ENCODE measurements around the gene C19orf67. TPM values are rescaled to one million over a fixed set of nuclear protein-coding genes. Genes with fewer than 3 reads are reported as not detected.

The C19orf67 gene
- total RNA-seq, 1 experiment from 2014 or later = not detected

GRCh38 chr19:14111486-14111885, 25.9 kb upstream of the C19orf67 start:
- no peak for DNase-seq (ENCODE audit: extremely low read depth, low read depth)

GRCh38 chr19:14110650-14111049, 25.1 kb upstream of the C19orf67 start:
- DNase-seq (ENCODE audit: extremely low read depth, low read depth) = no peak

DNA sequence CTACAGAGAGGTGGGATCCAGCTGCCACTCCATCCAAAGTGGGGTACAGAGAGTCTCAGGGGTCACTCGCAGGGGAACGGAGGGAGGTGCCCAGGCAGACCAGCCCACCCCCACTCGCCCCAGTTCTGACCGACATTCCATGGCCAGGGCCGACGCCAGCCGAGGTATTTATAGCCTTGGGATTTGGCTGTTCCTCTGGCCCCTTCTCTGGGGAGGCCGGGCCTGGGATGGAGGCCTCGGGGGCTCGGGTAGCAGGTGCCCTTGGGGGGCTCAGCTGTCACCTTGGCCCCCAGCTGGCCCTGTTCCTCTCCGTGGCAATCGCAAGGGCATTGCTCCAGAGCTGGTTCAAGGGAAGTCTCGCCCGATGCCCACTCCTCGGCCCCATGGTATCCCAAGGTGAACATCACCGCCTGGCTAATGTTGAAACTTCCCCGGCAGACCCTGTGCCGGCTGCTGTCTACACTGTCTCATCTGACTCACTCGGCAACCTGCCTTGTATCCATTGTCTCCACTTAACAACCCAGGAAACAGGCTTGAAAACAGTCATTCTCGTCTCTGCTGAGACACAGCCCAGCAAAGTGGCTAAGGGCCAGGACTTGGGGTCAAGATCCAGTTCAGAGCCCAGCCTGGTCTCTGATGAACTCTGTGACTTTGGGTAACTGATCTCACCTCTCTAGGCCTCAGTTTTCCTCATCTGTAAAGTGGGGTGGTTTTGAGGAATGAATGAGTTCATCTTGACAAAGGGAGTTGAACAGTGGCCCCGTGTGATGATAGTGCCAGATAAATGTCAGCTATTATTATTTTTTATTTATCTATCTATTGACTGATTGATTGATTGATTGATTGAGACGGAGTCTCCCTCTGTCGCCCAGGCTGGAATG, 22.2 kb upstream of the C19orf67 start:
- no peak for DNase-seq (ENCODE audit: extremely low read depth, low read depth)

DNA sequence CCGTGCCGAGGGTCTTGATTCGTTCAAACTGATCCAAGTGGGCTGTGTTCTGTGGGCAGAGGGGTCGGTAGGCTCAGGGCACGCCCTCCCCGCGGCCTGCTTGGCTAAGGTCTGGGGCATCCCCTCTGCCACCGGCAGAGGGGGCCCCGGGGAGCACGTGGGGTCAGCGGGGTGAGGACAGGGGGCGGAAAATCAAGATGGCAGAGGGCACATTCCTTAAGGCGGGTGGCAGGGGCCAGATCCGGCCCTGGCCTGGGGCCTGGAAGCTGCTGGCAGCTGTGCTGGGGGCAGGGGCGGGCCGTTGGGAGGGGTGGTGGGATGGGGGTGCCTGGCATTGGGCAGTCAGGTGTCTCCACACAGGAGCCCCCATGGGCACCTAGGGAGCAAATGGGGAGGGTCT, 21.3 kb upstream of the C19orf67 start:
- DNase-seq (ENCODE audit: extremely low read depth, low read depth) = no peak

DNA sequence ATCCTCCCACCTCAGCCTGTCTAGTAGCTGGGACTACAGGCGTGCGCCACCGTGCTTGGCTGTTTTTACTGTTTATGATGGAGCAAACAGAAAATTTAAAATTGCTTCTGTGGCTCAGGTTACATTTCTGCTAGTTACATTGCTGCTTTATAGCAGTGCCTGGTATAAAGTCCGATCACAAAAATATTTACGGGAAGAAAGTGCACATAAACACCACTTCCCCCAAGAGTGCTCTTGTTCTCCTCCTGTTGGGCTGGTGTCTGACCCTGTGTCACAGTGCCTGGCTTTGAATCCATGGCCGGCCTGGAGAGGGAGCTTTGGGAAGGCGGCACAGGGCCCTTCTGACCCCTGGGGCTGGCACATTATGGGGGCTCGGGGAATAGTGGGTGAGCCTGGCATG, 20.1 kb upstream of the C19orf67 start:
- DNase-seq (ENCODE audit: extremely low read depth, low read depth) = no peak

DNA sequence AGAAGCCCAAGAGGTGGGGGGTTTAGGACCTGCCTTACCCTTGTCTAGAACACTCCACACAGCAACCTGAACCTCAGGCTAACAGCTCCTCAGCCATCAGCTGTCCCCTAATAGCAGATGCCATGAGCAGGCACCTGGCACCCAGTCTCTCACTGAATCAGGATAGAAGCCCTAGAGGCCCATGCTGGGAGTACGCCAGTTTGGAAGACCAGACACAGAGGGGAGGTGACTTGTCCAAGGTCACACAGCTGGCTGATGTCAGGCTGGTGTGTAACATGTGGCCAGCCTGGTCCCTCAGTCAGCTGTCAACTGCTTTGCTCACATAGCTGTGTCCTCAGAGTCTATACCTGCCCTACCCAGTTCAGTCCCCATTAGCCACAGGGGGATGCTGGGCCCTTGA, 17.7 kb upstream of the C19orf67 start:
- no peak for DNase-seq (ENCODE audit: extremely low read depth, low read depth)

- DNase-seq (ENCODE audit: extremely low read depth, low read depth) = no peak
Measured at GRCh38 chr19:14102756-14103155, 17.2 kb upstream of the C19orf67 start.

DNA sequence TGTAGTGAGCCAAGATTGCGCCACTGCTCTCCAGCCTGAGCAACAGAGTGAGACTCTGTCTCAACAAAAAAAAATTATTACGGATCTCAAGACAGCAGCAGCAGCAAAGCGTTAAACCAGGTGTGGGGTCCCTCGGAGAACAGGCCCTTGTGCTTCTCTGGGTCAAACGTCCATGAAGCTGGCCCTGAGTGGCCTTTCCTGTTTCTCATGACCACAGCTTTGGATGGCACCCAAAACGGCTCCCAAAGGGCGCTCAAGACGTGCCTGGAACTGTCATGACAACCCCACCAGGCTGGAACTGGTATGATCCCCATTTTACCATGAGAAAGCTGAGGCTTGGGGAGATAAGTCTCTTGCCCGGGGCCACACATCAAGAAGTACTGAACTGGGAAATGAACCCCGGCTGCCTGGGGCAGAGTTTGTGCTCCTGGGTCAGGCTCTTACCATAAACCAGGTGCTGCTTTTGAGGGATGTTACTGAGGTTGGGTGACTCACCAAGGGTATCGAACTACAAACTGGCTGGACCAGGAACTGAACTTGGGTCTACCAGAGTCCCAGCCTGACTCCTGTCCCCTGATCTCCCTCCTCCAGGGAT, 16.6 kb upstream of the C19orf67 start:
- no peak for DNase-seq (ENCODE audit: extremely low read depth, low read depth)

- DNase-seq (ENCODE audit: extremely low read depth, low read depth) = no peak
Measured at GRCh38 chr19:14101003-14101545, 15.5 kb upstream of the C19orf67 start.

DNA sequence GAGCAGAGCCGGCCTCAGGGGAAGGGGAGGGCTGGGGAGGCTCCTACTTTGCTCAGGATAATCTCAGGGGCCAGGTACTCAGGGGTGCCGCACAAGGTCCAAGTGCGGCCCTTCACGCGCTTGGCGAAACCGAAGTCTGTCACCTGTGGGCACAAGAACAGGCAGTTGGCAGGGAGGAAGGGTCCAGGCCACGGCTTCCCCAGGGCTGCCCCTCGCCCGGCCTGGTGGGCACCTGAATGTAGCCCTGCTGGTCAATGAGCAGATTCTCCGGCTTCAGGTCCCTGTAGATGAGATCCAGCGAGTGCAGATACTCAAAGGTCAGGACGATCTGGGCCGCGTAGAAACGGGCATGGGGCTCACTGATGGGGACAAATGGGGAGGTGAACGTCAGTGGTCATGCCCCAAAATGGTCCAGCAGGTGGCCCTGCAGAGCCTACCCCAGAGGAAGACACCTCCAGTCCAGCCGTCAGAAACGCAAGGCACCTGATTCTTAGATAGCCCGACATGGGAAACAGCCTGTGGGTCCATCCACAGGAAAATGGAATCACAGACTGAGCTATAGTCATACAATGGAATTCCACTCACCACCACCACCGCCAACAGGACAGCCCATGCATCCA, 12.1 kb upstream of the C19orf67 start:
- no peak for DNase-seq (ENCODE audit: extremely low read depth, low read depth)

- DNase-seq (ENCODE audit: extremely low read depth, low read depth) = no peak
Measured at GRCh38 chr19:14096272-14096992, 10.8 kb upstream of the C19orf67 start.

DNA sequence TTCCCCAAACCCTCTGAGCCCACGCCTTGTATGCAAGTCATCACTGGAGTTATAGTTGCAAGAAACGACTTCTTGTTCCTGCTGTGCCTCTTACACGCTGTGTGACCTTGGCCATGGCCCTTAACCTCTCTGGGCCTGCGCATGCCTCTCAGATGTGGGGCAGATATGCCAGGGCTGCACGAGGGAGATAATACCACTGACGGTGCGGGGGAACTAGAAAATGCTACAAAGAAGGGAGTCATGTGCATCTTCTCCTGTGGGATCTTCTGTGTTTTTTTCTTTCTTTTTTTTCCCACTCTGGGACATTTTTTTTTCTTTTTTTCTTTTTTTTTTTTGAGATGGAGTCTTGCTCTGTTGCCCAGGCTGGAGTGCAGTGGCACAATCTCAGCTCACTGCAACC, 9.3 kb upstream of the C19orf67 start:
- no peak for DNase-seq (ENCODE audit: extremely low read depth, low read depth)

DNA sequence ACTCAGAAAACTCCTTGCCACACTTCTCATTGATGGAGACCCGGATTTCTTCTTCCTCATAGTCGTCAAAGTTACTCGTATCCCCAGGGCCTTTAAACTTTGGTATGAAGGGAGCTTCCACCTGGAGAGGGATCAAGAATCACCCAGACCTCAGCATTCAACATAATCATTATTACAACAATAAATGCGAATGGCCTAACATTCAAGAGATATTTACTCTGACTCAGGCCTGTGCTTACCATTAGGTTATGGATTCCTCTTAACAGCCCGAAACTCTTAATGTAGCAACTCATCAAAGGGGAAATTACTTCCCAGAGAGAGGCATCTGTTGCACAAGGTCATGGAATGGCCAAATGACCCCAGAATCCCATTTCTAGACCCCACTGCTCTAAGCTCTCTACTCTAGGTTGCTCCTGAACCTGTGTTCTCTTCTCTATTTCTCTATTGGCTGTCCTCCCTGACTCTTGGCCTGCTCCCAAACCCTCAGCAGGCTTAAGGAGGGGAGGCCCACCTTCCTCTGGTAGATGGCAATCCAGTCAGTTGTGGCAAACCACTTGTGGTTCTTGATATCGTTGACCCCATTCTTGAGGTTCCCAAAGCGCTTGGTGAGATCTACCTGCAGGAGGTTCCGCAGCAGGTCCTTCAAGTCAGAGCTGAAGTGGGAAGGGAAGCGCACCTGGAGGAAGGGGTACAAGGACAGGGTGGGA, 7.7 kb upstream of the C19orf67 start:
- DNase-seq (ENCODE audit: extremely low read depth, low read depth) = no peak

DNA sequence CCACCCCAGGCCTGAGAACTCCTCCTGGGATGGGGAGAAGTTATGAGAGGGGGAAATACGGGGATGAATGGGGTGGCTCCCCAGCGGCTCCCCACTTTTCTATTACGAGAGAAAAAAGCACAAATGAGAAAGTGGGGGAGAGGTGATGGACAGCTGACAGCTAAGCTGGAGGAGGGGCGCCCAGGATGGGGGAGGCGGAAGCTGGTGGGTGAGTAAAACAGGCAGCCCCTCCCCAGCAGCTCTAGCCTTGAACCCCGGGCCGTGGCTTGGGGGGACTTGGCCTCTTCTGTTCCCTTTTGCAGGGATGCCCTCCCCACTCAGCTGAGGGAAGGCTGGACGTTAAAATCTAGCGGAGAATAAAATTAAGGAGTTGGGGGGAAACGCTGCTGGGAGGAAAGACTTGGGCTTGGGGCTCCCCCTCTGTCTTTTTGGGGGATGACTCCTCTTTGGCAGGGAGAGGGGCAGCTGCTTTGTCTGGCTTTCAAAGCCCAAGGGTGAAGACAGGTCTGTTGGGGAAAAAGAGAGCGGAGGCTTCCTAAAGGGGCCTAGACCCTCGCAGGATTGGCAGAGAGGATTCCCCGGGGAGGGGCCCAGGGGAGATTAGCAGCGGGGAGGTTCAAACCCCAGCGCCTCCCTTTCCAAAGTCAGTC, 6.4 kb upstream of the C19orf67 start:
- no peak for DNase-seq (ENCODE audit: extremely low read depth, low read depth)

DNA sequence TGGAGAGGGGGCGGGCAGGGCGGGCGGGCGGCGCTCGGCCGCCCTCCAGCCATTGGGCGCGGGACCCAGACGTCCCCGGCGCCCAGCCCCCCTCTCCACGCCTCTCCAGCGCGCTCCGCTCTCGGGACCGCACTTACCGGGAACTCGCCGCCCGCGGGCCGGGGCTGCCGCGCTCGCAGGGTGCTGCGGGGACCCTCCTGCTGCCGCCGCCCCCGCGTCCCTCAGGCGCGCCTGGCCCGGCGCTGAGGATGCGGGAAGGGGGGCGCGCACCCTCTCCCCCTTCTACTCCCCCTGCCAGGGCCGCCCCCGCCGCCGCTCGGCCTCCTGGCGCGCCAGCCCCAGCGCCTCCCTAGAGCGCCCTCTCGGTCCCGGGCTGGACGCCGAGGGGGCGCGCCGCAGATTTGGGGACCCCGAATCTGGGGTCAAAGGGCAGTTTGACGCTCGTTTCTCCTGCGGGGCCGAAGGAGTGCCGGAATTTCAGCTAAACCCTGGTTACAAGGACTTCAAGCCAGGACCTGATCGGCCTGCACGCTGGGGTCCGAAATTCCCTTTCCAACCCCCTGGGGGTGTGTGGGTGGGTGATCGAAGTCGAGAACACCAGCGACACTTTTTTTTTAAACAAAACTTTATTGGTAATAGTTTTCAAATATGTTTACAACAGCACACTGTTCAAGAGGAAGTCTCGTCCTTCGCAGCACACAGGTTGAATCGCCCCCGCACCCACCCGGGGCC, 5.7 kb upstream of the C19orf67 start:
- no peak for DNase-seq (ENCODE audit: extremely low read depth, low read depth)

DNA sequence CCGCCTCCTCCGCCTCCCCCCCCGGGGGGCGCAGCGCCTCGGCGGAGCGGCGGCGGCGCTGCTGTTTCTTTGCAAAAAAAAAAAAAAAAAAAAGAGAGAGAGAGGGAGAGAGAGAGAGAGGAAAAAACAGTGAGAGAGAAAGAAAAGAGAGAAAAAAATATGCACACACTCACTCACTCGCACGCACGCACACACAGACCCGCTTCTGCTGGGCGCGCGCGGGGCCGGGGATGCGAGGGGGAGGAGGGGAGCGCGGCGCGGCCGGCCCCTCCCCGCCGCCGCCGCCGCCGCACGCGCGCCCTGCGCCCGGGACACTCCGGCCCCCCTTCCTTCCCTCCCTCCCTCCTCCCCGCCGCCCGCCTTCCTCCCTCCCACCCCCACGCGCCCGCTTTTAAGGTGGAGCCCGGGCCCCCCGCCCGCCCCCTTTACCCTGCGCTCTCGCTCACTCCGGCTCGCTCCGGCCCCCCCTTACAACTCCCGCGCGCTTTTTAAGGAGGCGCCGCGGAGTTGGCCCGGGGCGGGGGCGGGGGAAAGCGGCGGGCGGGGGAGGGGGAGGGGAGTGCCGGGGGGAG, 5.0 kb upstream of the C19orf67 start, which contains the start of gene SAMD1:
TSS of gene SAMD1 (minus strand) at position 243 of the 572 bp plus-strand sequence.
- peak; percentile 77 for DNase-seq (ENCODE audit: extremely low read depth, low read depth)

DNA sequence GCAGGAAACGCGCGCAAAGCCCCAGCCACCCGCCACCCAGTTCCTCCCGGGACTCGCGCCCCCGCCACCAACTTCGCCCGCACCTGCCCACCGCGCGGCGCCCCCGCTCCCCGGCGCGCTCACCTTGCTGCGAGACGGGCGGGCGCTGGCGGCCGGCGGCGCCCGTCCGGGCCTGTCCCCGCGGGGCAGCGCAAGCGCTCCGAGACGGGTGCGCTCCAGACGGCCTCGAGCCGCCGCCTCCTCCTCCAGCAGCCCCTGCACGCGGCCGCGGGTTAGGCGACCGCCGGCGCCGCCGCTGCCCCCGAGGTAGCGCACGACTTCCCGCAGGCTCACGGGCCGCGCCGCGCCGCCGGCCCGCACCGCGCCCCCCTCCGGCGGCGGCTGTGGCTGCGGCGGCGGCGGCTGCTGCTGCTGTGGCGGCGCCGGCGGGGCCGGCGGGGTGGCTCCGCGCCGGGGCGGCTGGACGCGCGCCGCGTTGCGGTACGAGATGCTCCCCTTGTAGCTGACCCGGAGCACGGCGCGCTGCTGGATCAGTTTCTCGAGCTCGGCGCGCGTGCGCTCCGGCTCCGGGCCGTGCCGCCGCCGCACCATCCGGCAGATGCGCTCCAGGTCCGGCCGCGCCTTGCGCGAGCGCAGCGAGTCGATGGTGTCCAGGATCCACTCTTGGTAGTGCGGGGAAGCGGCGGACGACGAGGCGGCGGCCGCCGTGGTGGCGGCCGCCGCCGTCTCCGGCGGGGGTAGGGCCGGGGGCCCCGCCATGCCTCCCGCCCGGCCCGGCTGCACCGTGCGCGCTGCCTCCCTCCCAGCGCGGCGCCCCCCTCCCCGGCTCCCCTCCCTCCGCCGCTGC, 4.3 kb upstream of the C19orf67 start:
- no peak for DNase-seq (ENCODE audit: extremely low read depth, low read depth)

GRCh38 chr19:14089412-14089661, 3.8 kb upstream of the C19orf67 start:
- no peak for DNase-seq (ENCODE audit: extremely low read depth, low read depth)

Measured in NCI-H460 (cell line).